GM19372 (cell line): ENCODE measurements around the gene MIDN.
"Not testable (repeated sequence)": the region's sequence is repeated elsewhere in the genome, so short reads cannot be mapped to it uniquely, and the experiment has no call there.

Experiments
- ATAC-seq: cut with Tn5 transposase; IDR thresholded peaks from one replicate; pipeline ENCODE4 v1.9.1; 2021; ENCODE audit warnings: mild to moderate bottlenecking, low read depth, moderate library complexity; ENCODE audit not compliant: unreplicated experiment

Gene MIDN

DNA sequence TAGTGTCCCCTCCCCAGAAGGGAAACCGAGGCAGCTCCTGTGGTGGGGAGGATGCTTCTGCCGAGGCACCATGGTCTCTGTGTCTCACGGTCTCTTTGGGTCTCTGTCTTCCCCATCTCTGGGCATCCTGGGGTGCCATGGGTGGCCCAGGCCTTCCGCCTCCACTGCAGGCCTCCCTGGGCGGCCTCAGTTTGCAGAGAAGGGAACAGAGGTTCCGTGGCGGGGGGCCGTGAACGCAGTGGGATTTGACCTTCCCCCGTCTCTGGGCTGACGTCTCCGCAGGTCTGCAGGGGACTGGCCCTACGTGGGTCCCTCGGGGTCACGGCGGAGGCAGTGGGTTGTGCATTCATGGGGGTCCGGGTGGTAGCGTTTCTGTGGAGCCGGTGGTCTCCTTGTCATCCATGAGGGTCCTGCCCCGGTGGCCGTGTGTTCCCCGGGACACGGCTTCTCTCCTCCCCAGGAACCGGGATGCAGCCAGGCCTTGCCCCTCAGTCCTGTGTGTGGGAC, 41.9 kb downstream of the MIDN start:
- no peak for ATAC-seq

DNA sequence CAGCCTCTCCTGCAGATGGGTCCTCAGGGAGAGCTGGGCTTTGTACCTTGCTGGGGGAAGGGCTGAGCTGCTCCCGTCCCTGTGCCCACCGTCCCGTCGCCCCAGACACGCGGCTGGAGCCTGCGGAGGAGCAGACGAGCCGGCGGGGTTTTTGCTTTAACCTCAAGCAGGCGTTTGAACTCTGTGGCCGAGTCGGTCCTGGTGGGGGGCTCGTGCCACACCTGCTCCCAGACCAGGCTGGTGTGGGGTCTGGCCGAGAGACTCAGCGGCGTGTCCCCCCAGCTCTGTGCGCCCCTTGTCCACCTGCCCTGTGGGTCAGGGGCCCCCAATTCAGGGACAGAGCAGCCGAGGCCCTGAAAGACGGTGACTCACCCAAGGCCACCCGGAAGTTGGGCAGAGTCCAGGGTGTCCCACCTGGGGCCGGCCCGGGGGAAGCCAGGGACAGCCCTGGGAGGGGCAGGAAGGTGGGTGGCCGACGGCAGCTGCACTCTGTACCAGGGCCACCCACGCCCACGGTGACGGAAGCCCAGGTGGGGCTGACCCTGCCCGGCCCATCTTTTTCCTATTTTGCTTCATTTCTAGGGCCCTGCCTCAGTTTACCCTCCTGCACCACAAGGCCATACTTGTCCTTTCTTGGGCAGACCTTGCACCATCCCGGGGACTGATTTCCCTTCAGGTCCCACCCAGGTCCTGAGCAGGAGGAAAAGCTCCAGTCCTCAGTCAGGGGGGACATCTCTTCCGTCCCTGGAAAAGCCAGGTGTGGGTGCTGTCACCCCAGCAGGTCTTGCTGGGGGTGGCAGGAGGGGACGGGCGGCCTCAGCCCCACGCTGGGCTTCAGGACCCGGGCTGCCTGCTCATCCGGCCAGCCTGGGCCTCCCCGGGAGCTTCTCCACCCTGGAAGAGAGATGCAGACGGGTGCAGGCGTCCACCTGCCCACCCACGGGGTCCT, 42.6 kb downstream of the MIDN start:
- ATAC-seq, result no peak

DNA sequence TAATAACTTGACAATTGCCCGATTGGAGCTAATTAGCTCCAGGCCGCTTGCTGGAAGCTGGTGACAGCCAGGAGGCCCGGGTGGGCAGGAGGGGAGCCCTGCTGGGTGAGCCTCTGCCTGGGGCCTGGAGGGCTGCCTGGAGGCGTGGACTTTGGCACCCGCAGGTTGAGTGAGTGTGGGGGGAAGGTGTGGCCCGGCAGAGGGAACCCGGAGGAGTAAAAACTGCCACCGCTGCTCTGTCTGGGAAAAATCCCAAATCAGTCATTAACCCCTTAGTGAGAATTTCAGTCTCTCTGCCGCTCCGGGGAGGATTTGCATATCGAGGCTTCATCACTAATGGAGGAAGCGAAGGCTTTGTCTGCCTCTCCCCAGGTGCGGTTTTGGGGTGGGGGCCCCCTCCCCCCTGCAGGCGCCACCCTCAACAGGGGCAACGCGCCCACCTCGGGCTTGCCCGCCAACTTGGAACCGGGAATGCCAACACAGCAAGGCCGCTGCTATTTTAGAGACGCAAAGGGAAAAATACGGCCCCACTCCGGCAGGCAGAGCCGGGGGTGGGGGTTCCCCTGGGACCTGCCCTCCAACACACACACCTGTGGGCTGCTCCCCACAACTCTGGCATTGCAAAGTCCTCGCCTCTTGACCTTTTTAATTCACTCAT, 43.5 kb downstream of the MIDN start:
- ATAC-seq, result no peak

DNA sequence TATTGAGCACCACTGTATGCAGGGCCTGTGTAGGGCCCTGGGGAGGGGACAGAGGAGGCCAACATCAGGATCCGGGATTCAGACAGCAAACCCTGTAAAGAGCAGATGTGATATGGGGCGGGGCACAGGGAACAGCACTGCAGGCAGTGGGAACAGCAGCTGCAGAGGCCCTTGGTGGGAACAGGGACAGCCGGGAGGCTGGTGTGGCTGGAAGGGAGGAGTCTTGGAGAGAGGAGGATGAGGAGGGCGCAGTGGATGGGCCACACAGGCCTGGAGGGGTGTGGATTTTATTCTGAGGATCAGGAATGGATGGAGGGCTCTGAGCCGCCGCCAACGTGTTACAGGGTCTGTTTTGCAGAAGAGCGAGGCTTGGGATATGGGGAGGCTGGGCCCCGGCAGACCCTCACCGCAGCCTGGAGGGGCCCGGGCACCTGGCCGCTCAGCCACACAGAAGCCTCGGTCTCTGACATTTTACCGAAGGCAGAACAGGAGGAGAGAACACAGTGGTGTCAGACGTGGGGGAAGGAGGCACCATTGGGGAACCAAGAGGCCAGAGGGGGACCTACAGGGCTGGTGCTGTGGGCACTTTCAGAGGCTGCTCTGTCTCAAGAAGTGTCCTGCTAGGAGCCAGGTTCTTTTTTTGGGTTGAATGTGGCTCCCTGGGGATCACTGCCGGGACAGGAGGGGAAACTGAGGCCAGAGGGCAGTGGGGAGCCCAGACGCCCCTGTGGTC, 44.2 kb downstream of the MIDN start:
- ATAC-seq, result no peak

DNA sequence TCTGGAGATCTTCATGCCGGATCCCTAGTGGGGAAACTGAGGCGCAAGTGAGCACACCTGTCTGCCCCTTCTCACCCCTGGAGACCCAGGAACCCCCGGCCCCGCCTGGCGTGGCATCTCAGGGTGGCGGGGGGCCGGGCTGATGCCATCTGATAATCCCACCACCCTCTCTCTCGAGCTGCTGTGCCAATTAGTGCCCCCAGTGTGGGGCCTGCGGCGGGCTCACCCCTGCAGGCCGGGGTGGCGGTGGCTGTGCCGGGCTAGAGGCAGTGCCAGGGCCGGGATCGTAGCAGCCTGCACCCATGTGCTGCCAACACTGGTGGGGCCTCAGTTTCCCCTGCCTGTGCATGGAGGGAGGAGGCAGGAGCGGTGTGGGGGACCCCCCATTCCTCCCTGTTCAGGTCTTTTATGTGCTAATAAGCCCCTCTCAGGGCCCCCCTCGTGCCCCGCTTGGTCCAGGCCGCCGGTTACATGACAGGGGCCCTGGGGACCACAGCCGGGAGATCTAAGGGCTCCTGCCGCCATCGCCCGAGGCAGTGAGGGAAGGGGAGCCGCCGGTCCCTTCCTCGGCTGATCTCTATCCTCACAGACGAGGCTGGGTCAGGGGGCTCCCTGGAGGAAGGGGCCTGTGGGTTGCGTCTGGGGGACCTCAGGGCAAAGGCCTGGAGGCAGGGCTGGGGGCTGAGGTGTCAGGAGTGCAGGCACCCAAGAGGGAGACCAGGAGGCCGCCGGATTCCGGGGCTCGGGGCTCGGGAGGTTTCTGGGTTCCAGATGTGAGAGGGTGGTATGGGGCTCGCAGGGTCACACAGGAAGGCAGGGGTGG, 45.6 kb downstream of the MIDN start:
- ATAC-seq, result no peak

DNA sequence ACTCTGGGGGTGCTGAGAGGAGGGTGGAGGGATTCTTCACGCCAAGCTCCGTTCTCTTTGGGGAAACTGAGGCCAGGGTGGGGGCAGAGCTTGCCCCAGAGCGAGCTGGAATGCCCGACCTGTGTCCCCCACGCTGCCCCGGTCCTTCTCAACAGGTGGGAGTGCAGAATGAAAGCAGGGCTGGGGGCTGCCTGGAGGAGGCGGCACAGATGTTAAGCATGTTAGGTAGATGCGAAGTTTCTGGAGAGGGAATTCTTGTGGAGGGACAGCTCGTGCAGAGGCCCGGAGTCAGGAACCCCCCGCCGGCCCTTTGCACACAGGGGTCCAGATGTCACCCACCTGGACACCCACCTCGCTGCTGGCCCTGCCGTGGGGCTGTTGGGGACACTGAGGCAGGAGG, 46.3 kb downstream of the MIDN start:
- no peak for ATAC-seq

DNA sequence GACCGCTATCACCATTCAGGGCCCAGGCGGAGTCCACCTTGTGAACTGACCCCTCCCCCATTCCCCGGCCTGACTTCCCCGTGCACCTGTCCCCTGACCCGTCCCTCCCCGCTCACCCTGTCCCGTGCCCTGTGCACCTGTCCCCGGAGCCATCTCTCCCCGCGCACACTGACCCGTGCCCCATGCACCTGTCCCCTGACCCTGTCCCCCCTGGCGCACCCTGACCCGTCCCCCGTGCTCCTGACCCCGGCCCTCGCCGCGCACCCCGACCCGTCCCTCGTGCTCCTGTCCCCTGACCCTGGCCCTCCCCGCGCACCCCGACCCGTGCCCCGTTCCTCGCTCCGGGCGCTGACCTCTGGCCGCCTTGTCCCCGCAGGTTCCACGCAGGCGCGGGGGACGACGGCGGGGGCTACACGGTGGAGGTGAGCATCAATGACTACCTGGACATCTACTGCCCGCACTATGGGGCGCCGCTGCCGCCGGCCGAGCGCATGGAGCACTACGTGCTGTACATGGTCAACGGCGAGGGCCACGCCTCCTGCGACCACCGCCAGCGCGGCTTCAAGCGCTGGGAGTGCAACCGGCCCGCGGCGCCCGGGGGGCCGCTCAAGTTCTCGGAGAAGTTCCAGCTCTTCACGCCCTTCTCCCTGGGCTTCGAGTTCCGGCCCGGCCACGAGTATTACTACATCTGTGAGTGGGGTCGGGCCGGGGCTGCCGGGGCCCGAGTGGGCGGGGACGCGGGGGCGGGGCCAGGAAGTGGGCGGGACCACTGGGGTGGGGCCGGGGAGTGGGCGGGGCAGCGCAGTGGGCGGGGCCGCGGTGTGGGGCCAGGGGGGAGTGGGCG, 47.0 kb downstream of the MIDN start:
- no peak for ATAC-seq

DNA sequence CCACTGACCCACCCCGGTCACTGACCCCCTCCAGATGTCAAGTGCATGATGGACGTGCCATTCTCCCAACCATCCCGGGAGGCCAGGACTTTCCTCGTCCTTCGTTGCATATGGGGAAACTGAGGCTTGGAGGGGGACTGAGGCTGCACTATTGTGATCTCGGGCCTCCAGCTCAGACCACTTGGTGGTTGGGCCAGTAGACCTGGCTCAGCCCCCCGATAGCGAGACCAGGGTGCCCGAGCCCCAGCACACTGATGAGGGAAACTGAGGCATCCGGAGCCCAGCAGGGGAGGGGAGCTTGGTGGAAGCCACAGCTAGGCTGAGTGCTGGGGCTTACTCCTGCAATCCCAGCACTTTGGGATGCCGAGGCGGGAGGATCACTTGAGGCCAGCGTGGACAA, 47.7 kb downstream of the MIDN start:
- no peak for ATAC-seq

DNA sequence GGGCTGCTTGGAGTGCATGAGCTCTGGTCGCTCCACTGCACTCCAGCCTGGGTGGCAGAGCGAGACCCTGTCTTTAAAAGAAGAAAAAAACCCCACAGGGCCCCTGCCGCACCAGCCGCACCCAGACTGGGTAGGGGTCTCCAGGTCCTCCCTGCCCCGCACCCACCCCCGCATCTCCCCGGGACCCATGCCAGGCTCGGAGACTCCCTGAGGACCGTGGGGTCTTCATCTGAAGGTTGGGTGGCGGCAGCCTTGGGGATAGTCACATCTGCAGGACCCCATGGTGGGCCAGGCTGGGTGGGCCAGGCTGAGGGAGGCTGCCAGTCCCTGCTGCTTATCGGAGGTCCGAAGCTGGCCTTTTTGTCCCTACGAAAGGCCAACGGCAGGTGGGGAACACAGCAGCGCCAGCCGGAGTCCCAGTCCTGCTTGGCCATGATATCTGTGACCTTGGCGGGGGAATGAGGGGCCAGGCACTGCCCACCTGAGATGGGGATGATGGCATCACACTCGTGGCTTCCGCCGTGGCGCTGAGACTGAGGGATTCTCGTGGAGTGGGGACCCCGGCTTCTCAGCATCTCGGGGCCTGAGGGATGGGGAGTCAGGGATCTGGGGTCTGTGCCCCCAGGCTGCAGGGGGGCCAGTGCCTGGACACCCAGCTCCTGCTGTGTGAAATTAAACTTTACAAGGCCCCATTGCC, 48.3 kb downstream of the MIDN start:
- ATAC-seq, result no peak

DNA sequence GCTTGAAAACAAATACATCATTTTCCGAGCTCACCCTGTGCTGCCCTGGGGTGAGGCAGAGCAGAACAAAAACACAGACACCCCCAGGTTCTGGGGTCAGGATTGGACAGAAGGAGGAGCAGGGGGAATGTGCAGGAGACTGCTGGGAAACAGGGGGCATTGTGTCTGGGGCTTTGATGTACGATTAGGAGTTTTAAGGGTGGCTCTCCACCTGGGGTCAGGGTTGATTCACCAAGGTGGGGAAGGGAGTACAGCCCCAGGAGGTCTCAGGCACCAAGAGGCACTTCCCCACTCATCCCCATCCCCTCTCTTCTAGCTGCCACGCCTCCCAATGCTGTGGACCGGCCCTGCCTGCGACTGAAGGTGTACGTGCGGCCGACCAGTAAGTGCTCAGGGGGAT, 49.9 kb downstream of the MIDN start:
- no peak for ATAC-seq

DNA sequence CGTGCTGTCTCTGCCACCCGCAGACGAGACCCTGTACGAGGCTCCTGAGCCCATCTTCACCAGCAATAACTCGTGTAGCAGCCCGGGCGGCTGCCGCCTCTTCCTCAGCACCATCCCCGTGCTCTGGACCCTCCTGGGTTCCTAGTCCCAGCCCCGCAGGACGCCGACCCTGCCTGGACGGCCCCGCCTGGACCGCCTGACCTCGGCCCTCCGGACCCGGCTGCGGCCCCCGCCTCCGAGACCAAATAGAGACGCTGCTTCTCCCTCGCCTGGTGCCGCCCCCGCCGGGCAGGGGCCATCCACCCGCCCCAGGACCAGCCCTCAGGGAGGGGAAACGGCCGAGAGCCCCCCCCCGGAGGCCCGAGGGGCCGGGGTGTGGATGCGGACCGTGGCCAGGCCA, 51.4 kb downstream of the MIDN start:
- no peak for ATAC-seq

DNA sequence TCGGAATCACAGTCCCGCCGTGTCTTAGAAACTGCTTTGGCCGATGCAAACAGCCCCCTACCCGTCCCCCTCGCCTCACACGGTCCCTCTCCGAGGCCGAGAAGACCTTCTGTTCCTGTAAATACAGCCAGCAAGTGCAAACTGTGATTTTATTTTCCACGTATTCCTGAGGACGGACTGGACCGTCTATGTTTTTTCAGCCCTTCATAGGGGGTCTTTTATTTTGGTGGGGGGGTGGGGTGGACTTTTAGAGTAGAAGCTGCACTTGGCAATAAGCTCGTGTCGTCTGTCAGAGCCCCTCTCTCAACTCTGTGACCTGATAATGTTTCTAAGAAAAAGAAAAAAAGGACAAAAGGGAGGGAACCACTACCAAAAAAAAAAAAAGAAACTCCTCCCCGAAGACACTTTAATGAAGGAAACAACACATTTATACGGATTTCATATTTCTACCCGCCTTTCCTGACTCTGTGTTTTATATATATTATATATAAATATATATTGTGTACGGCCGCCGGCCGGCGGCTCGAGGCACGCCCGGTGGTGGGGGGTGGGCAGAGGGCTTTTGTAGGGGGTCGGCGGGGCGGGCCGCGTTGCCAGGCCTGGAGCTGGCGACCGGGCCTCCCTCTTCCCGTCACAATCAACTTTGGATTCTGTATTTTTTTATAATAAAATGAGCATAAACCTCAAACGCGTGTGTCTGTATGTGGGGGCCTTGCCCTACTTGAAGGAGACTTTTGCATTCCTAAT, 52.5 kb downstream of the MIDN start:
- ATAC-seq, result no peak

DNA sequence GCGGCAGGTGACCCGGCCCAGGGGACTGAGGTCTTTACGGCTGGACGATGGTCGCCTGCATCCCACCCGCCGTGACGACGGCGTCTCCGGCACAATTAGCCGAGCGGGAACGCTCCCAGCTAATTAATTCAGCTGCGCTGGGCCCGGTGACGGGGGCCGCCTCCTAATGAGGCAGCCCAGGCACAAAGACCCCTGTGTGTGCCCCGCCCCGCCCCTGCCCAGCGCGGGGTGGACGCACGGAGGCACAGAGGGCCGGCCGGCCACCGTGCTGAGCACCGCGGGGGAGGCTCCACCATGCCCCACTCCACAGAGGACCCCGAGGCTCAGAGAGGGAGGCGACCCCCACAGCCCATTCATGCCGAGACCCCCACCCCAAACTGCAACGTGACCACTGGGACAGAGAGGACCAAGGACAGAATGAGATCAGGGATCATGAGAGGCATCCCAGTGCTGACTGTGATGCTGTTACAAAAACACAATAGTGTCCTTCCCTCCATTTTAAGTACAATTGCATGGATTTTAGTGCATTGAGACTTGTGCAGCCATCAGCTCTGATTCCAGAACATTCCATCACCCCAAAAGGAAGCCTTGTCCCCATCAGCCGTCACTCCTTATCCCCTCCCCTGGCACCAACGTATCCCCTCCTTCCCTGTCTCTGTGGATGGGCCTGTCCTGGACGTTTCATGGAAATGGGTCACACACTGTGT, 54.3 kb downstream of the MIDN start:
- ATAC-seq, result no peak

DNA sequence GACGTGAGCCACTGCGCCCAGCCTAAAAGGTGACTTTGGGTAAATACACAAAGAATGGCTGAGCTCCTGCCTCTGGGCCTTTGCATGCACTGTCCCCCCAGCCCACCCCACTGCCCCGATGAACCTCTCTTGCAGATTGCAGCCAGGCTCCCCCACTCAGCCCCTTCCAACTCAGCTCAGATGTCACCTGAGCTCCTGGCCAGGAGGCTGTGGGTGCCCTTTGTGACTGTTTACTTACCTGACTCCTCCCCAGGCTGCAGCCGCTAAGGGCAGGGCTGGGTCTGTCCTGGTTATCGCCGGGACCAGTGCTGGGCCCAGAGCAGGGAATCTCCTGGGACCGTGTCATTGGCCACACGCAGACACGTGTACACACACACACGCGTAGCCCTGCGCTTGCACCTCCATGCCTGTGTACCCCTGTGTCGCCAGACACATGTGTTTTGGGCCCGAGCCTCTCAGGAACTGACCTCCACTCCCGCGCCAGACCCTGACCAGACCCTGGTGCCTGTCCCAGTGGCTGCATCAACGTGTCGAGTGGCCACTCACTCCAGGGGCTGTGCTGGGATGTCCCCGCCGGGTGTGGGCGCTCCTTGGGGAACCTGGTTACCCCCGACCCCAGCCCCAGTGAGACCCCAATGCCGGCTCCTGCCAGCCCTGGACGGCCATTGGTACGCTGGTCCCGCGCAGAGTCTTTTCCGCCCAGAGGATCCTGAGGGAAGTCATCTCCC, 56.0 kb downstream of the MIDN start:
- ATAC-seq, result no peak

DNA sequence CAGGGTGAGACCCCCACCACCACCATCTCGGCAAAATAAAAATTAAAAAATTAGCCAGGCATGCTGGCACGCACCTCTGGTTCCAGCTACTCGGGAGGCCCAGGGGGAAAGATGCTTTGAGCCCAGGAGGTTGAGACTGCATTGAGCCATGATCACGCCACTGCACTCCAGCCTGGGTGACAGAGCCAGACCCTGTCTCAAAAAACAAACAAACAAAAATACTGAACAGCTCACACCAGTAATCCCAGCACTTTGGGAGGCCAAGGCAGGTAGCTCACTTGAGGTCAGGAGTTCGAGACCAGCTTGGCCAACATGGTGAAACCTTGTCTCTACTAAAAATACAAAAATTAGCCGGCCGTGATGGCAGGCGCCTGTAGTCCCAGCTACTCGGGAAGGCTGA, 57.0 kb downstream of the MIDN start:
- ATAC-seq, result not testable (repeated sequence)

DNA sequence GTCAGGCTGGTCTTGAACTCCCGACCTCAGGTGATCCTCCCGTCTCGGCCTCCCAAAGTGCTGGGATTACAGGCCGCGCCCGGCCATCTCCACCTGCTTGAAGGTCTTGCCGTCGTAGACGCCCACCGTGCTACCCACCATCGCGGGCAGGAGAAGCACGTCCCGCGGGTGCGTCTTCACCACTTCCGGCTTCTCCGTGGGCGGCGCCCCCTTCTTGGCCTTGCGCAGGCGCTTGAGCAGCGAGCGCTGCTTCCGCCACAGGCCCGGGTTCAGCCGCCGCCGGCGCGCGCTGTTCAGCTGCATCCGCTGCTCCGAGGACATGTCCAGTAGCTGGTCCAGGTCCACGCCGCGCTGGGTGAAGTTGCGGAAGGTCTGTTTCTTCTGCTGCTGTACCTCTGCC, 58.9 kb downstream of the MIDN start:
- ATAC-seq, result no peak

DNA sequence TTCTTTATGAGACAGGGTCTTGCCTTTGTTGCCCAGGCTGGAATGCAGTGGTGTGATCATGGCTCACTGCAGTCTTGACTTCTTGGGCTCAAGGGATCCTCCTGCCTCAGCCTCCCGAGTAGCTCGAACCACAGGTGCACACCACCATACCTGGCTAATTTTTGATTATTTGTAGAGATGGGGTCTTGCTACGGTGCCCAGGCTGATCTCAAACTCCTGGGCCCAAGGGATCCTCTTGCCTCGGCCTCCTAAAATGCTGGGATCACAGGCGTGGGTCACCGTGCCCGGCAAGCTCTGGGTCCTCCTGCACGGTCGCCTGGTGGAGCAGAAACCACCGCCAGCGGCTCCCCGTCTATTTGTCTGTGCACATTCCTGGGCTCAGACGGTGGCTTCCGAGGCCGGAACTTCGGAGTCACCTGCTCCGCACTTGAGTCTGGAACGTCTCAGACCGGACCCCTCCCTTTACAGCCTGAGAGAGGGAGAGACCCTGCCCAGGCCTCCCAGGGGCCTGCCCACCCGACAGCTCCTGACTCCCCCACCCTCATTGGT, 59.4 kb downstream of the MIDN start:
- ATAC-seq, result no peak
